ENCODE measurements around the gene CRYBG2.

The CRYBG2 gene

DNA sequence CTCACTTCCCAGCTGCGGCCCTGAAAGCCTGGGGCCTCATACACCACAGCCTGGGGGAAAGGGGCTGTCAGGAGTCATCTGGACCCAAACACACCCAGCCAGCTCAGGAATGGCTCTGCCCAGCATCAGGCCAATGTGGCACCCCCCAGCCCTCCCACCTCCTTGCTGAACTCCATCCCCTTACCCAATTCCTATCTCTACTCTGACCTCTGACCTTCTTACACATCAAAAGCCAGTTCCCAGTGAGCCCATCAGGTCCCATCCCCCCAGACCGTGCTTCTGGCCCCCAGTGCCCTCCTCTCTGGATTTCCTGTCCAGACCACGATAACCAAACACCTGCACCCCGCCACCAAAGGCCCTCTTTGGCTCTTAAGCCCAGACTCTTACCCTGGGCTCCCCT, 16.3 kb downstream of the CRYBG2 start:
- Histone ChIP-seq H3K4me2 (ENCODE audit: low read depth, low read length) (no peak overlapping the region), H3K36me3 (replicated peaks; ENCODE audit: insufficient read depth, low read length) (no peaks in the 10 kb centered on the region), H2AFZ (ENCODE audit: low read length) (no peak overlapping the region), H3K9ac (ENCODE audit: low read length) (no peak overlapping the region), H4K20me1 (ENCODE audit: insufficient read depth, low read length) (no peaks in the 10 kb centered on the region), H3K79me2 (ENCODE audit: low read length) (no peaks in the 10 kb centered on the region), H3K27ac (ENCODE audit: low read length) (no peak overlapping the region), H3K9me3 (replicated peaks; ENCODE audit: insufficient read depth, low read length) (no peaks in the 10 kb centered on the region), H3F3A (ENCODE audit: insufficient read depth, low read length) (no peaks in the 10 kb centered on the region), H3K4me3 (ENCODE audit: low read length) (no peak overlapping the region), H3K27me3 (replicated peaks; ENCODE audit: insufficient read depth, low read length) (peaks cover 25% of the 10 kb centered on the region), H3K4me1 (ENCODE audit: low read length) (peaks cover 7% of the 10 kb centered on the region; the same call in 1 of the 2 replicates), H3K9me2 (replicated peaks; ENCODE audit: insufficient read depth, low read length) (no peaks in the 10 kb centered on the region)
- no peak for DNase-seq
- TF ChIP-seq EZH2phosphoT487 (IDR thresholded peaks at IDR 0.05; ENCODE audit: low read length): no peak

DNA sequence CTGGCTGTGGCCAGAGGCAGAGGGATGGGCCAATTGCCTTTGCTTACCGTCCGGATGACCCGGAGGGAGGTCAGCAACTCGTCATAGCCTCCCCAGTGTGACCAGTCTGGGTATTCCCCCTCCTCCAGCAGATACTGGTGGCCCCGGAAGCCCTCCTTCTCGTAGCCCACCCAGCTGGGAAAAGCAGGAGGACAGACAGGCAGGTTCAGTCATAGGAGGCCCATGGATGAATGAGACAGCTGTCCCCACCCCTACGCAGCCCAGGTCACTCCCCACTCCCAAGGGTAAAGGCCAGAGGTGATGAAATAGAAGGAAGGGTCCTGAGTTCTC, 16.8 kb downstream of the CRYBG2 start:
- no peaks in the 10 kb centered on the region for H3K9me3 ChIP-seq (replicated peaks; ENCODE audit: insufficient read depth, low read length)
- no peaks in the 10 kb centered on the region for H3K36me3 ChIP-seq (replicated peaks; ENCODE audit: insufficient read depth, low read length)
- H3K27ac ChIP-seq (ENCODE audit: low read length): no peak overlapping the region
- H3K9ac ChIP-seq (ENCODE audit: low read length): no peak overlapping the region
- DNase-seq: no peak
- no peak overlapping the region for H3K4me3 ChIP-seq (ENCODE audit: low read length)
- H4K20me1 ChIP-seq (ENCODE audit: insufficient read depth, low read length): no peaks in the 10 kb centered on the region
- peak overlapping the region; percentile 97 for H2AFZ ChIP-seq (ENCODE audit: low read length)
- H3K4me2 ChIP-seq (ENCODE audit: low read depth, low read length): peak overlapping the region; percentile 83; the same call in 1 of the 2 replicates
- H3K9me2 ChIP-seq (replicated peaks; ENCODE audit: insufficient read depth, low read length): no peaks in the 10 kb centered on the region
- peaks cover 23% of the 10 kb centered on the region for H3K27me3 ChIP-seq (replicated peaks; ENCODE audit: insufficient read depth, low read length)
- peaks cover 7% of the 10 kb centered on the region; the same call in 1 of the 2 replicates for H3K4me1 ChIP-seq (ENCODE audit: low read length)
- no peaks in the 10 kb centered on the region for H3F3A ChIP-seq (ENCODE audit: insufficient read depth, low read length)
- H3K79me2 ChIP-seq (ENCODE audit: low read length): no peaks in the 10 kb centered on the region
- no peak for TF ChIP-seq CTCF (IDR thresholded peaks at IDR 0.05; ENCODE audit: low read length)

GRCh38 chr1:26336477-26337205, 17.3 kb downstream of the CRYBG2 start:
- Histone ChIP-seq H2AFZ (ENCODE audit: low read length) (peak overlapping the region; percentile 97), H3K36me3 (replicated peaks; ENCODE audit: insufficient read depth, low read length) (no peaks in the 10 kb centered on the region), H3K4me2 (ENCODE audit: low read depth, low read length) (peak overlapping the region; percentile 83), H3K27me3 (replicated peaks; ENCODE audit: insufficient read depth, low read length) (peaks cover 18% of the 10 kb centered on the region), H3K9me3 (replicated peaks; ENCODE audit: insufficient read depth, low read length) (no peaks in the 10 kb centered on the region), H3K4me3 (ENCODE audit: low read length) (peak overlapping the region; percentile 62), H4K20me1 (ENCODE audit: insufficient read depth, low read length) (no peaks in the 10 kb centered on the region), H3K27ac (ENCODE audit: low read length) (no peak overlapping the region; the same call in 1 of the 2 replicates), H3K79me2 (ENCODE audit: low read length) (no peaks in the 10 kb centered on the region), H3F3A (ENCODE audit: insufficient read depth, low read length) (no peaks in the 10 kb centered on the region), H3K4me1 (ENCODE audit: low read length) (peaks cover 7% of the 10 kb centered on the region; the same call in 1 of the 2 replicates), H3K9me2 (replicated peaks; ENCODE audit: insufficient read depth, low read length) (no peaks in the 10 kb centered on the region), H3K9ac (ENCODE audit: low read length) (no peak overlapping the region; the same call in 1 of the 2 replicates)
- no peak for TF ChIP-seq CTCF (IDR thresholded peaks at IDR 0.05; ENCODE audit: low read length)
- TF ChIP-seq EZH2 (optimal IDR thresholded peaks at IDR 0.05; ENCODE audit: low read depth, low read length): no peak
- TF ChIP-seq EZH2phosphoT487 (IDR thresholded peaks at IDR 0.05; ENCODE audit: low read length): no peak
- DNase-seq: peak; percentile 92
